WTC11 (cell line): ENCODE measurements around the gene PCDH1. TPM values are rescaled to one million over a fixed set of nuclear protein-coding genes. Genes with fewer than 3 reads are reported as not detected.
"Not testable (repeated sequence)": the region's sequence is repeated elsewhere in the genome, so short reads cannot be mapped to it uniquely, and the experiment has no call there.

Source experiments
- ATAC-seq: fragments of 200-7000 bp; cut with Tn5 transposase; 2 replicates; pipeline ENCODE4 v1.10.0; 2021; ENCODE audit warnings: mild to moderate bottlenecking, moderate library complexity
- CTCF ChIA-PET: fragments of 300-600 bp; sonication (Branson Sonifier 250); formaldehyde crosslinking; loops from one replicate; lab custom pipeline; 2021; ENCODE audit warnings: antibody characterized with exemption; lab: Charles Lee
- POLR2A ChIA-PET: fragments of 350-600 bp; sonication (Branson Sonifier 250); formaldehyde crosslinking; loops from one replicate; lab custom pipeline; 2021; ENCODE audit warnings: antibody characterized with exemption; lab: Charles Lee
- DNase-seq: peaks from one replicate; pipeline ENCODE4 v3.0.0; 2021; ENCODE audit warnings: low spot score
- H3K27ac Mint-ChIP-seq: 2 replicates; pipeline ENCODE4 v1.8.0; 2021; ENCODE audit warnings: mixed read lengths
- H3K27me3 Mint-ChIP-seq: 2 replicates; pipeline ENCODE4 v1.8.0; 2021; ENCODE audit warnings: low read depth, mild to moderate bottlenecking, moderate library complexity, mixed read lengths
- H3K36me3 Mint-ChIP-seq: 2 replicates; pipeline ENCODE4 v1.8.0; 2021; ENCODE audit warnings: mixed read lengths
- H3K4me1 Mint-ChIP-seq: 2 replicates; pipeline ENCODE4 v1.8.0; 2022; ENCODE audit warnings: mixed read lengths
- H3K4me3 Mint-ChIP-seq: 2 replicates; pipeline ENCODE4 v1.8.0; 2021; ENCODE audit warnings: mild to moderate bottlenecking, moderate library complexity, mixed read lengths
- H3K9me3 Mint-ChIP-seq: 2 replicates; pipeline ENCODE4 v1.8.0; 2021; ENCODE audit warnings: mixed read lengths
- CREB1 ChIP-seq: sonication (generic); formaldehyde crosslinking; IDR thresholded peaks from 2 replicates; pipeline ENCODE4 v1.8.0; 2023; ENCODE audit warnings: mild to moderate bottlenecking, missing genetic modification reagents
- CREM ChIP-seq: sonication (generic); formaldehyde crosslinking; IDR thresholded peaks from 2 replicates; pipeline ENCODE4 v1.8.1; 2022; ENCODE audit warnings: mild to moderate bottlenecking, missing genetic modification reagents, moderate library complexity
- CTCF ChIP-seq: fragments of 200-600 bp; IDR thresholded peaks from 2 replicates; pipeline ENCODE4 v1.8.0; 2022; ENCODE audit warnings: antibody characterized with exemption
- FOXJ3 ChIP-seq: sonication (generic); formaldehyde crosslinking; IDR thresholded peaks from 2 replicates; pipeline ENCODE4 v1.9.0; 2021; ENCODE audit warnings: missing genetic modification reagents, mild to moderate bottlenecking, borderline replicate concordance
- FOXP1 ChIP-seq: sonication (generic); formaldehyde crosslinking; IDR thresholded peaks from 2 replicates; pipeline ENCODE4 v1.8.0; 2022; ENCODE audit warnings: missing genetic modification reagents, mild to moderate bottlenecking, moderate library complexity, borderline replicate concordance
- HMGA2 ChIP-seq: fragments of 250-450 bp; sonication (Bioruptor Pico); IDR thresholded peaks from 2 replicates; pipeline ENCODE4 v1.4.0; 2021; ENCODE audit warnings: mild to moderate bottlenecking, moderate library complexity
- NFATC4 ChIP-seq: fragments of 250-450 bp; sonication (Bioruptor Pico); IDR thresholded peaks from 2 replicates; pipeline ENCODE4 v1.9.0; 2021; ENCODE audit warnings: mild to moderate bottlenecking
- NFE2L1 ChIP-seq: sonication (generic); formaldehyde crosslinking; IDR thresholded peaks from 2 replicates; pipeline ENCODE4 v1.8.1; 2023; ENCODE audit warnings: missing genetic modification reagents
- NFYB ChIP-seq: sonication (generic); formaldehyde crosslinking; conservative IDR thresholded peaks from 2 replicates; pipeline ENCODE4 v1.8.0; 2022; ENCODE audit warnings: low read depth, missing genetic modification reagents
- NR3C1 ChIP-seq: sonication (generic); formaldehyde crosslinking; conservative IDR thresholded peaks from 2 replicates; pipeline ENCODE4 v1.8.1; 2023; ENCODE audit warnings: low read depth, mild to moderate bottlenecking, missing genetic modification reagents
- OVOL2 ChIP-seq: fragments of 250-450 bp; sonication (Bioruptor Pico); IDR thresholded peaks from 2 replicates; pipeline ENCODE4 v1.9.0; 2021; ENCODE audit warnings: mild to moderate bottlenecking, borderline replicate concordance
- SMAD3 ChIP-seq: sonication (generic); formaldehyde crosslinking; IDR thresholded peaks from 2 replicates; pipeline ENCODE4 v1.8.0; 2022; ENCODE audit warnings: missing genetic modification reagents, mild to moderate bottlenecking, borderline replicate concordance
- ZNF263 ChIP-seq: sonication (generic); formaldehyde crosslinking; IDR thresholded peaks from 2 replicates; pipeline ENCODE4 v1.8.1; 2022; ENCODE audit warnings: low read depth, mild to moderate bottlenecking, moderate library complexity, missing genetic modification reagents
- ZNF317 ChIP-seq: sonication (generic); formaldehyde crosslinking; IDR thresholded peaks from 2 replicates; pipeline ENCODE4 v1.8.1; 2023; ENCODE audit warnings: low read depth, mild to moderate bottlenecking, moderate library complexity, missing genetic modification reagents, borderline replicate concordance
- ZNF512 ChIP-seq: sonication (generic); formaldehyde crosslinking; IDR thresholded peaks from 2 replicates; pipeline ENCODE4 v1.8.1; 2022; ENCODE audit warnings: missing genetic modification reagents, borderline replicate concordance
- ZNF532 ChIP-seq: fragments of 250-450 bp; sonication (Bioruptor Pico); IDR thresholded peaks from 2 replicates; pipeline ENCODE4 v1.9.0; 2021; ENCODE audit warnings: mild to moderate bottlenecking, borderline replicate concordance
- total RNA-seq: library from RNA; stranded (reverse); gene quantifications from 3 replicates; pipeline ENCODE4 v1.2.3, GENCODE V29; 2021
- TF ChIP-seq, protein P1 (sequence below): sonication (generic); formaldehyde crosslinking; IDR thresholded peaks from 2 replicates; pipeline ENCODE4 v1.8.1; 2023; ENCODE audit warnings: mild to moderate bottlenecking, missing genetic modification reagents
- TF ChIP-seq, protein P2 (sequence below): sonication (generic); formaldehyde crosslinking; IDR thresholded peaks from 2 replicates; pipeline ENCODE4 v1.8.1; 2022; ENCODE audit warnings: mild to moderate bottlenecking, moderate library complexity, missing genetic modification reagents

The PCDH1 gene
- total RNA-seq, 1 experiment from 2014 or later: 105 TPM

DNA sequence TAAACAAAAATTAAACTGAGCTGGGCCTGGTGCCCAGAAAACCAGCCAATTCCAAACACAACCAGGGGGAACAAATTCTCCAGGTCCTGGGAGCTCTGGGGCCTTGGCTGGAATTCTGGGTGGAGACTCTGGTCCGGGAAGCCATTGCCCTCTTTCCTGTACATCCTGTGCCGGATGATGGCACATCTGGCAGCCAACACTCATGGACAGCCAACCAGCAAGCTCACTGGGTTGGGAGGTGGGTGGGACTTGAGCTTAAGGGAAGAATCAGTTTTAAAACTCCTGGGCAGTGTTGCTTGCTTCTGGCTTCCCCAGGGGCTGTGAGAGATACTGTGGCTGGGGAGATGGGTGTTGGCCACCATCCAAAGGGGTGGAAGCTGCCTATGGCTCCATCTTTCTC, 56.1 kb downstream of the PCDH1 start (continued):
- TF ChIP-seq, protein P1, sequence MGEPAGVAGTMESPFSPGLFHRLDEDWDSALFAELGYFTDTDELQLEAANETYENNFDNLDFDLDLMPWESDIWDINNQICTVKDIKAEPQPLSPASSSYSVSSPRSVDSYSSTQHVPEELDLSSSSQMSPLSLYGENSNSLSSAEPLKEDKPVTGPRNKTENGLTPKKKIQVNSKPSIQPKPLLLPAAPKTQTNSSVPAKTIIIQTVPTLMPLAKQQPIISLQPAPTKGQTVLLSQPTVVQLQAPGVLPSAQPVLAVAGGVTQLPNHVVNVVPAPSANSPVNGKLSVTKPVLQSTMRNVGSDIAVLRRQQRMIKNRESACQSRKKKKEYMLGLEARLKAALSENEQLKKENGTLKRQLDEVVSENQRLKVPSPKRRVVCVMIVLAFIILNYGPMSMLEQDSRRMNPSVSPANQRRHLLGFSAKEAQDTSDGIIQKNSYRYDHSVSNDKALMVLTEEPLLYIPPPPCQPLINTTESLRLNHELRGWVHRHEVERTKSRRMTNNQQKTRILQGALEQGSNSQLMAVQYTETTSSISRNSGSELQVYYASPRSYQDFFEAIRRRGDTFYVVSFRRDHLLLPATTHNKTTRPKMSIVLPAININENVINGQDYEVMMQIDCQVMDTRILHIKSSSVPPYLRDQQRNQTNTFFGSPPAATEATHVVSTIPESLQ (CRISPR knock-in tag): no peak
- no peak for TF ChIP-seq HMGA2 (CRISPR knock-in tag)

- peak overlapping the region; percentile 94 for H3K27ac Mint-ChIP-seq
- H3K36me3 Mint-ChIP-seq: no peaks in the 10 kb centered on the region
- DNase-seq: no peak
These were observed 56.7 kb downstream of the PCDH1 start for GRCh38 chr5:141821430-141821925.

GRCh38 chr5:141820686-141821085, 57.5 kb downstream of the PCDH1 start:
- CTCF ChIA-PET: interaction anchor here (0.7 to 20.5 kb wide), 12 partner anchors 9 to 1486 kb away, joined by 3 to 406 read pairs (median 4); partner anchors contain the start of gene PCDH1
- H3K27me3 Mint-ChIP-seq, H3K9me3 Mint-ChIP-seq, ATAC-seq, H3K36me3 Mint-ChIP-seq, H3K27ac Mint-ChIP-seq, H3K4me3 Mint-ChIP-seq, DNase-seq: not testable (repeated sequence)
- peaks cover 88% of the 10 kb centered on the region for H3K4me1 Mint-ChIP-seq
- POLR2A ChIA-PET: interaction anchor here (0.7 to 3.8 kb wide), 5 partner anchors 9 to 61 kb away, joined by 3 to 21 read pairs (median 10); partner anchors contain the start of gene PCDH1

More at GRCh38 chr5:141821430-141821925, 56.7 kb downstream of the PCDH1 start:
- peak; percentile 16 for ATAC-seq
- CTCF ChIA-PET: interaction anchor here (1.0 to 20.5 kb wide), 10 partner anchors 7 to 184 kb away, joined by 3 to 406 read pairs (median 6); partner anchors contain the start of gene PCDH1
- no peaks in the 10 kb centered on the region for H3K27me3 Mint-ChIP-seq
- no peaks in the 10 kb centered on the region for H3K9me3 Mint-ChIP-seq
- POLR2A ChIA-PET: interaction anchor here (0.7 to 3.8 kb wide), 5 partner anchors 10 to 60 kb away, joined by 3 to 21 read pairs (median 10); partner anchors contain the start of gene PCDH1
- no peak overlapping the region for H3K4me3 Mint-ChIP-seq
- TF ChIP-seq NFYB (CRISPR knock-in tag) (peak; percentile 60), OVOL2 (CRISPR knock-in tag) (no peak)
- peaks cover 88% of the 10 kb centered on the region for H3K4me1 Mint-ChIP-seq

GRCh38 chr5:141817631-141818030, 60.6 kb downstream of the PCDH1 start:
- ChIA-PET CTCF (interaction anchor here (1.2 to 20.5 kb wide), 6 partner anchors 8 to 116 kb away, joined by 3 to 406 read pairs (median 37); partner anchors contain the start of gene PCDH1), POLR2A (interaction anchor here (1.1 to 4.8 kb wide), 3 partner anchors 22 to 60 kb away, joined by 3 to 66 read pairs (median 47); partner anchors contain the start of gene PCDH1)
- H3K27ac Mint-ChIP-seq: peak overlapping the region; percentile 96
- H3K4me3 Mint-ChIP-seq: no peak overlapping the region
- H3K27me3 Mint-ChIP-seq: no peaks in the 10 kb centered on the region
- no peaks in the 10 kb centered on the region for H3K36me3 Mint-ChIP-seq
- peaks cover 85% of the 10 kb centered on the region for H3K4me1 Mint-ChIP-seq
- no peak for DNase-seq
- ATAC-seq: no peak
- no peaks in the 10 kb centered on the region for H3K9me3 Mint-ChIP-seq
- TF ChIP-seq FOXJ3 (CRISPR knock-in tag): no peak
- no peak for TF ChIP-seq ZNF532 (CRISPR knock-in tag)
- TF ChIP-seq NFATC4: no peak
- no peak for TF ChIP-seq NR3C1 (CRISPR knock-in tag)
- TF ChIP-seq, protein P2, sequence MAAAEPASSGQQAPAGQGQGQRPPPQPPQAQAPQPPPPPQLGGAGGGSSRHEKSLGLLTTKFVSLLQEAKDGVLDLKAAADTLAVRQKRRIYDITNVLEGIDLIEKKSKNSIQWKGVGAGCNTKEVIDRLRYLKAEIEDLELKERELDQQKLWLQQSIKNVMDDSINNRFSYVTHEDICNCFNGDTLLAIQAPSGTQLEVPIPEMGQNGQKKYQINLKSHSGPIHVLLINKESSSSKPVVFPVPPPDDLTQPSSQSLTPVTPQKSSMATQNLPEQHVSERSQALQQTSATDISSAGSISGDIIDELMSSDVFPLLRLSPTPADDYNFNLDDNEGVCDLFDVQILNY (CRISPR knock-in tag): no peak
- no peak for TF ChIP-seq ZNF263 (CRISPR knock-in tag)
- no peak for TF ChIP-seq CTCF
- TF ChIP-seq CREB1 (CRISPR knock-in tag): no peak
- no peak for TF ChIP-seq NFE2L1 (CRISPR knock-in tag)
- no peak for TF ChIP-seq ZNF317 (CRISPR knock-in tag)
- no peak for TF ChIP-seq SMAD3 (CRISPR knock-in tag)
- no peak for TF ChIP-seq FOXP1 (CRISPR knock-in tag)
- TF ChIP-seq CREM (CRISPR knock-in tag): no peak
- TF ChIP-seq ZNF512 (CRISPR knock-in tag): no peak
